ENCODE results near the gene ZCCHC9. TPM values are rescaled to one million over a fixed set of nuclear protein-coding genes. Genes with fewer than 3 reads are reported as not detected.
A peak's percentile ranks its signal among the peaks of the same experiment; 100 is the strongest.
"Not testable (repeated sequence)": the region's sequence is repeated elsewhere in the genome, so short reads cannot be mapped to it uniquely, and the experiment has no call there.

ZCCHC9 gene
- total and polyA plus RNA-seq, 2 of the 4 experiments (the other 2 are of a cell fraction), result 20.4 to 24.6 TPM

DNA sequence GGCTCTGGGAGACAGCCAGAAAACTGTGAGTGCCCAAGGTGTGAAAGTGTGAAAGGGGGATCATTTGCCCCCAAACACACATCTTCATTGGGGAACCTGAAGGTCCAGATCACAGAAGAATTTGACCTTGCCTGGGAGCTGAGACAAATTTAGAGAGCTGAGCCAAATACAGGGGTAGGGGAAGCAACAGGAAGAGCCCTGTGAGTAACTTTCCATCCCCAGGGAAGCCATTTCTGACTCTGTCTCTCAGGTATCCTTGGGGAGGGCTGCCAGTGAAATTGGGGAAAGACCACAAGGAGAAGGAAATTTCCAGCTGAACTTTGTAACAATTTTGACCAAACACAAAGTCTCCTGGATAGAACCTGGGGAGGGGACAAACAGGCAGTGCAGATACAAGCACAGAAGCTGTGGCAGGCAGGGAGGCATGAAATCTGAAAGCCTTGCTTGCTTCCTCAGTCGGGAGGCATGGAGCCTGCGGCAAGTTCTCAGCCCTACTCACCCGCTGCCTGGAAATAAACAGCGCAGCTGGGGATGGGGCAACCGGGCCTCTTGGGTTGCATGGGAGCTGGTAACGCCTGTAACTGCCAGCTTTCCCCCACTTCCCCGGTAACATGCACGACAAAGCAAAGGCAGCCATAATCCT lies 31.5 kb upstream of the ZCCHC9 start:
- no peak for DNase-seq
- dilution Hi-C loops (cut with HindIII; ENCODE audit: low sequenced_read_pairs, unreplicated experiment) (no loop called here), intact Hi-C loops (cut with micrococcal nuclease) (no loop called here), in situ Hi-C loops (cut with MboI; ENCODE audit: low sequenced_read_pairs) (no loop called here)
- H3K56ac ChIP-seq (ENCODE audit: extremely low read depth, insufficient read depth, low read length), result no peak overlapping the region
- no peak overlapping the region for H2AFZ ChIP-seq (replicated peaks; ENCODE audit: low read length, poor library complexity)
- TF ChIP-seq BHLHE40 (IDR thresholded peaks at IDR 0.05; ENCODE audit: low read depth, low read length), result no peak
- no peak for TF ChIP-seq MAFK (IDR thresholded peaks at IDR 0.05; ENCODE audit: low read depth, low read length)
- TF ChIP-seq, protein P1, sequence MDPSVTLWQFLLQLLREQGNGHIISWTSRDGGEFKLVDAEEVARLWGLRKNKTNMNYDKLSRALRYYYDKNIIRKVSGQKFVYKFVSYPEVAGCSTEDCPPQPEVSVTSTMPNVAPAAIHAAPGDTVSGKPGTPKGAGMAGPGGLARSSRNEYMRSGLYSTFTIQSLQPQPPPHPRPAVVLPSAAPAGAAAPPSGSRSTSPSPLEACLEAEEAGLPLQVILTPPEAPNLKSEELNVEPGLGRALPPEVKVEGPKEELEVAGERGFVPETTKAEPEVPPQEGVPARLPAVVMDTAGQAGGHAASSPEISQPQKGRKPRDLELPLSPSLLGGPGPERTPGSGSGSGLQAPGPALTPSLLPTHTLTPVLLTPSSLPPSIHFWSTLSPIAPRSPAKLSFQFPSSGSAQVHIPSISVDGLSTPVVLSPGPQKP (IDR thresholded peaks at IDR 0.05; ENCODE audit: borderline replicate concordance, low read depth, low read length), result no peak
- H3K9me1 ChIP-seq (ENCODE audit: insufficient read depth, low read length), result peaks cover 4% of the 10 kb centered on the region; the same call in 1 of the 2 replicates
- CTCF ChIA-PET, result interaction anchor here (0.9 kb wide), 1 partner anchor 29 kb away, joined by 3 read pairs; no protein-coding TSS in a partner anchor
- peak overlapping the region; percentile 72; the same call in 1 of the 2 replicates for H2AK5ac ChIP-seq (ENCODE audit: low read depth, low read length)
- no peak overlapping the region for H3K14ac ChIP-seq (replicated peaks; ENCODE audit: low read depth, low read length)
- no peaks in the 10 kb centered on the region for H3K27me3 ChIP-seq (ENCODE audit: control insufficient read depth, insufficient read depth, low read length)
- H3K23ac ChIP-seq (ENCODE audit: low read depth, low read length), result no peak overlapping the region
- H3K4me1 ChIP-seq (ENCODE audit: control insufficient read depth, insufficient read depth, low read length), result peaks cover 9% of the 10 kb centered on the region
- no peak overlapping the region for H3K9ac ChIP-seq (ENCODE audit: low read depth, low read length)
- no peak overlapping the region; the same call in 1 of the 2 replicates for H4K91ac ChIP-seq (ENCODE audit: insufficient read depth, low read depth, low read length)
- peak overlapping the region; percentile 46 for H2BK20ac ChIP-seq (ENCODE audit: low read depth, low read length)
- WGBS, 2 experiments (ENCODE audit: extremely low coverage in 2 of 2, insufficient read length in 1 of 2), result 93% methylated on average over 3 of the region's 8 CpGs; no CpG with 5 or more reads in 1 of the 2 experiments
- H3K79me1 ChIP-seq (ENCODE audit: low read depth in 1 of 2, low read length in 2 of 2), result peaks cover 19 to 35% of the 10 kb centered on the region in 2 experiments
- H2AK9ac ChIP-seq (replicated peaks; ENCODE audit: low read depth, low read length, poor library complexity), result peak overlapping the region; percentile 20
- H3K36me3 ChIP-seq (ENCODE audit: control insufficient read depth, insufficient read depth, low read length), result no peaks in the 10 kb centered on the region
- no peak overlapping the region for H3K18ac ChIP-seq (ENCODE audit: low read depth, low read length)
- peak overlapping the region; percentile 86; the same call in 1 of the 3 replicates for H2BK15ac ChIP-seq (ENCODE audit: low read depth, low read length)
- no peaks in the 10 kb centered on the region for H3K9me3 ChIP-seq (ENCODE audit: control insufficient read depth, insufficient read depth, low read length)
- no TSS peak for BruUV-seq (replicated peaks)
- no peak overlapping the region for H3K4me2 ChIP-seq (ENCODE audit: low read depth, low read length)
- no peak overlapping the region for H3K4me3 ChIP-seq (ENCODE audit: insufficient read depth, low read depth, low read length)
- POLR2A ChIA-PET (ENCODE audit: unreplicated experiment), result no interaction called here
- peak overlapping the region; percentile 41 for H3K4ac ChIP-seq (ENCODE audit: low read depth, low read length)
- H4K8ac ChIP-seq (ENCODE audit: low read depth in 2 of 2, low read length in 2 of 2), result peak overlapping the region in 1 of 2 experiments; percentile 22; a peak in 1 of 4 replicates
- no peak overlapping the region for H4K5ac ChIP-seq (ENCODE audit: low read depth, low read length)
- H3K27ac ChIP-seq (ENCODE audit: insufficient read depth, low read length), result no peak overlapping the region
- peak overlapping the region; percentile 12 for H2BK5ac ChIP-seq (ENCODE audit: low read depth, low read length, poor library complexity, severe bottlenecking)
- H2BK120ac ChIP-seq (ENCODE audit: low read depth, low read length), result no peak overlapping the region
- ATAC-seq (ENCODE audit: low read depth), result no peak
- no peaks in the 10 kb centered on the region for H4K20me1 ChIP-seq (ENCODE audit: insufficient read depth, low read length)

DNA sequence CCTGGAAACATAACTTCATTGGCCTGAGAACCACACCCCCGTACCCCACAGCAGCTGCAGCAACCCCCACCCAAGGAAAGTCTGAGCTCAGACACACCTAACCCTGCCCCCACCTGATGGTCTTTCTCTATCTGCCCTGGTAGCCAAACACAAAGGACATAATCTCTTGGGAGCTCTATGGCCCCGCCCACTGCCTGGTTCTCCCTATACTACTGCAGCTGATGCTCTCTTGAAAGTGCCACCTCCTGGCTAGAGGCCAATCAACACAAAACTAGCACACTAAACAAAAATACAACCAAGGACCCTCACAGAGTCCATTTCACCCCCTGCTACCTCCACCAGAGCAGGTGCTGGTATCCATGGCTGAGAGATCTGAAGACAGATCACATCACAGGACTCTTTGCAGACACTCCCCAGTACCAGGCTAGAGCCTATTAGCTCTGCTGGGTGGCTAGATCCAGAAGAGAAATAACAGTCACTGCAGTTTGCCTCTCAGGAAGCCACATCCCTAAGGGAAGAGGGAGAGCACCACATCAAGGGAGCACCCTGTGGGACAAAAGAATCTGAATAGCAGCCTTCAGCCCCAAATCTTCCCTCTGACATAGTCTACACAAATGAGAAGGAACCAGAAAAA lies 30.9 kb upstream of the ZCCHC9 start:
- H2BK15ac ChIP-seq (ENCODE audit: low read depth, low read length); H3K4me3 ChIP-seq (ENCODE audit: insufficient read depth, low read depth, low read length); H2AK5ac ChIP-seq (ENCODE audit: low read depth, low read length); H3K9me1 ChIP-seq (ENCODE audit: insufficient read depth, low read length); H3K27ac ChIP-seq (ENCODE audit: insufficient read depth, low read length); H3K4me1 ChIP-seq (ENCODE audit: control insufficient read depth, insufficient read depth, low read length); ATAC-seq (ENCODE audit: low read depth); H3K9me3 ChIP-seq (ENCODE audit: control insufficient read depth, insufficient read depth, low read length); H2BK20ac ChIP-seq (ENCODE audit: low read depth, low read length); H3K4me2 ChIP-seq (ENCODE audit: low read depth, low read length); dilution Hi-C loops (cut with HindIII; ENCODE audit: low sequenced_read_pairs, unreplicated experiment); H2BK5ac ChIP-seq (ENCODE audit: low read depth, low read length, poor library complexity, severe bottlenecking); H4K20me1 ChIP-seq (ENCODE audit: insufficient read depth, low read length); CTCF ChIA-PET; H3K56ac ChIP-seq (ENCODE audit: extremely low read depth, insufficient read depth, low read length); H3K14ac ChIP-seq (replicated peaks; ENCODE audit: low read depth, low read length); H3K23ac ChIP-seq (ENCODE audit: low read depth, low read length); H3K27me3 ChIP-seq (ENCODE audit: control insufficient read depth, insufficient read depth, low read length); BruUV-seq (replicated peaks); in situ Hi-C loops (cut with MboI; ENCODE audit: low sequenced_read_pairs); H2AFZ ChIP-seq (replicated peaks; ENCODE audit: low read length, poor library complexity); DNase-seq; H4K8ac ChIP-seq (ENCODE audit: low read depth in 2 of 2, low read length in 2 of 2); H4K5ac ChIP-seq (ENCODE audit: low read depth, low read length); H3K18ac ChIP-seq (ENCODE audit: low read depth, low read length); H3K9ac ChIP-seq (ENCODE audit: low read depth, low read length); H2AK9ac ChIP-seq (replicated peaks; ENCODE audit: low read depth, low read length, poor library complexity); H4K91ac ChIP-seq (ENCODE audit: insufficient read depth, low read depth, low read length); H3K36me3 ChIP-seq (ENCODE audit: control insufficient read depth, insufficient read depth, low read length); H2BK120ac ChIP-seq (ENCODE audit: low read depth, low read length); intact Hi-C loops (cut with micrococcal nuclease); POLR2A ChIA-PET (ENCODE audit: unreplicated experiment); H3K4ac ChIP-seq (ENCODE audit: low read depth, low read length): not testable (repeated sequence)
- H3K79me1 ChIP-seq (ENCODE audit: low read depth in 1 of 2, low read length in 2 of 2), result peaks cover 19 to 35% of the 10 kb centered on the region in 2 experiments
- 100% methylated on average over 1 of the region's 2 CpGs; no CpG with 5 or more reads in 1 of the 2 experiments for WGBS, 2 experiments (ENCODE audit: extremely low coverage in 2 of 2, insufficient read length in 1 of 2)

All from IMR-90 (cell line).